IPS DF 6.9 (cell line): ENCODE data around the gene PARPBP.
"Not testable (repeated sequence)": the region's sequence is repeated elsewhere in the genome, so short reads cannot be mapped to it uniquely, and the experiment has no call there.

Experiments used
- DNase-seq: peaks from one replicate; pipeline ENCODE4 v3.0.0-alpha.2; 2013; ENCODE audit warnings: low read depth, low spot score
- H3K27ac ChIP-seq: one replicate; pipeline ENCODE4 v1.5.1; 2013; ENCODE audit warnings: low read length, control low read depth
- H3K27me3 ChIP-seq: 2 replicates; pipeline ENCODE4 v1.6.1; 2013; ENCODE audit warnings: mild to moderate bottlenecking, low read length; ENCODE audit not compliant: control insufficient read depth, insufficient read depth
- H3K36me3 ChIP-seq: 2 replicates; pipeline ENCODE4 v1.6.1; 2013; ENCODE audit warnings: low read length; ENCODE audit not compliant: control insufficient read depth, insufficient read depth
- H3K4me1 ChIP-seq: 2 replicates; pipeline ENCODE4 v1.6.1; 2013; ENCODE audit warnings: low read length; ENCODE audit not compliant: control insufficient read depth, insufficient read depth
- H3K4me3 ChIP-seq: 2 replicates; pipeline ENCODE4 v1.5.1; 2013; ENCODE audit warnings: mild to moderate bottlenecking, low read length
- H3K9me3 ChIP-seq: 2 replicates; pipeline ENCODE4 v1.6.1; 2013; ENCODE audit warnings: low read length, inconsistent platforms; ENCODE audit not compliant: control insufficient read depth, insufficient read depth
- WGBS: extraction: QIAGEN DNeasy Blood & Tissue Kit; methylation state at CpG from one replicate; pipeline ENCODE4 v1.1.7; 2013; ENCODE audit warnings: mixed read lengths, missing lambda C conversion rate; ENCODE audit not compliant: insufficient read length, insufficient coverage; 5-methylcytosine and 5-hydroxymethylcytosine counted together

Gene PARPBP

DNA sequence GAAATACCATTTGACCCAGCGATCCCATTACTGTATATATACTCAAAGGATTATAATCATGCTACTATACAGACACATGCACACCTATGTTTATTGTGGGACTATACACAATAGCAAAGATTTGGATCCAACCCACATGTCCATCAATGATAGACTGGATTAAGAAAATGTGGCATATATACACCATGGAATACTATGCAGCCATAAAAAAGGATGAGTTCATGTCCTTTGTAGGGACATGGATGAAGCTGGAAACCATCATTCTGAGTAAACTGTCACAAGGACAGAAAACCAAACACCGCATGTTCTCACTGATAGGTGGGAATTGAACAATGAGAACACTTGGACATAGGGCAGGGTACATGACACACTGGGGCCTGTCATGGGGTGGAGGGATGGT lies 120.9 kb downstream of the PARPBP start:
- not testable (repeated sequence) for H3K4me1 ChIP-seq, H3K36me3 ChIP-seq, DNase-seq, H3K9me3 ChIP-seq, H3K4me3 ChIP-seq, H3K27me3 ChIP-seq, H3K27ac ChIP-seq
- no CpG with 5 or more reads among the region's 2 CpGs for WGBS
